ENCODE results near the gene DNAJC7. TPM values are rescaled to one million over a fixed set of nuclear protein-coding genes. Genes with fewer than 3 reads are reported as not detected.

DNAJC7 gene
- total and polyA plus RNA-seq, 12 donors = 44.4 to 148 (median 81.1) TPM

GRCh38 chr17:41982026-41982760 lies 35.0 kb downstream of the DNAJC7 start:
- H3K36me3 ChIP-seq (replicated peaks in 1 of 2) = peaks cover 0 to 80% of the 10 kb centered on the region in 2 donors
- TF ChIP-seq, protein P1, sequence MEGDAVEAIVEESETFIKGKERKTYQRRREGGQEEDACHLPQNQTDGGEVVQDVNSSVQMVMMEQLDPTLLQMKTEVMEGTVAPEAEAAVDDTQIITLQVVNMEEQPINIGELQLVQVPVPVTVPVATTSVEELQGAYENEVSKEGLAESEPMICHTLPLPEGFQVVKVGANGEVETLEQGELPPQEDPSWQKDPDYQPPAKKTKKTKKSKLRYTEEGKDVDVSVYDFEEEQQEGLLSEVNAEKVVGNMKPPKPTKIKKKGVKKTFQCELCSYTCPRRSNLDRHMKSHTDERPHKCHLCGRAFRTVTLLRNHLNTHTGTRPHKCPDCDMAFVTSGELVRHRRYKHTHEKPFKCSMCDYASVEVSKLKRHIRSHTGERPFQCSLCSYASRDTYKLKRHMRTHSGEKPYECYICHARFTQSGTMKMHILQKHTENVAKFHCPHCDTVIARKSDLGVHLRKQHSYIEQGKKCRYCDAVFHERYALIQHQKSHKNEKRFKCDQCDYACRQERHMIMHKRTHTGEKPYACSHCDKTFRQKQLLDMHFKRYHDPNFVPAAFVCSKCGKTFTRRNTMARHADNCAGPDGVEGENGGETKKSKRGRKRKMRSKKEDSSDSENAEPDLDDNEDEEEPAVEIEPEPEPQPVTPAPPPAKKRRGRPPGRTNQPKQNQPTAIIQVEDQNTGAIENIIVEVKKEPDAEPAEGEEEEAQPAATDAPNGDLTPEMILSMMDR (IDR thresholded peaks at IDR 0.05) = no peak
- TF ChIP-seq POLR2A (IDR thresholded peaks at IDR 0.05) = no peak
- no peaks in the 10 kb centered on the region for H3K4me1 ChIP-seq (replicated peaks in 1 of 2)
- peak in 6 of 7 donors; percentile 61 to 78 (median 72) for DNase-seq
- H3K4me3 ChIP-seq = no peak overlapping the region
- no peaks in the 10 kb centered on the region for H3K27me3 ChIP-seq
- H3K27ac ChIP-seq = peak overlapping the region in 4 of 5 donors; percentile 63 to 73 (median 67)
- intact Hi-C loops (cut with DNase I) = no loop called here
- no peaks in the 10 kb centered on the region for H3K9me3 ChIP-seq (replicated peaks in 1 of 3)
- WGBS, 4 donors = 53 to 67% (median 60%) methylated on average over 14 of the region's 14 CpGs

- no peak for TF ChIP-seq POLR2A (IDR thresholded peaks at IDR 0.05)
- TF ChIP-seq, protein P1 (IDR thresholded peaks at IDR 0.05) = no peak
- Histone ChIP-seq H3K36me3 (replicated peaks in 1 of 2) (peaks cover 0 to 83% of the 10 kb centered on the region in 2 donors), H3K4me1 (replicated peaks in 1 of 2) (peaks cover 8 to 34% of the 10 kb centered on the region in 2 donors), H3K4me3 (no peak overlapping the region), H3K27me3 (no peaks in the 10 kb centered on the region), H3K27ac (peak overlapping the region in 1 of 5 donors; percentile 10), H3K9me3 (replicated peaks in 1 of 3) (no peaks in the 10 kb centered on the region)
- 81 to 90% (median 88%) methylated on average over 4 of the region's 4 CpGs for WGBS, 4 donors
- intact Hi-C loops (cut with DNase I) = no loop called here
- no peak for DNase-seq
These were observed 39.2 kb downstream of the DNAJC7 start for GRCh38 chr17:41977991-41978390.

DNA sequence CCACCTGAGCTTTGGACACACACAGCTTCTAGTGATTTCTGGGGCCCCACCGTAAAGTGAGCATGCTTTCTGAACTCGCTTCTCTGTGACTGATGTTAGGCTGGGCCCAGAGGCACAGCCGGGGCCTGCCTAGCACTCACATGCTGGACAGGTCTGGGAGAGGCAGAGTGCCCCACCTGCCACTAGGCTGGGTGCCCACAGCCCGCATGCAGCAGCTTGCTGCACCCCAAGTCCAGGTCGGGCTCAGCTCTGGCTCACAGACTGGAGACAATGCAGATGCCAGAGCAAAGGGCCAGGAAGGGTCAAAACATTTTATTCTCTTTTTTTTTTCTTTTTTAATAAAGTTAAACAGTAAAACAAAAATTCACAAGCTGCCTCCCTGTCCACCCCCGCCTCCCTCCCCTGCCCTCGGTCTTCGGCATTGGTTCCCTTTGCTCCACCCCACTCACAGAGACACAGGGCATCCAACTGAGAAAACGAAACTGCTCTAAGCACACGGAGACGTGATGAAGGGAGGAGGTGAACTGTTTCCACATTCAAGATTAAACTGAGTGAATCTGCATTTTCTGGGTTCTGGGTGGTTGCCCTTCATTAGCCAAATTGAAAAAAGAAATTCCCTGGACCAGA lies 41.0 kb downstream of the DNAJC7 start:
- Histone ChIP-seq H3K9me3 (replicated peaks in 1 of 3) (no peaks in the 10 kb centered on the region), H3K4me1 (replicated peaks in 1 of 2) (peaks cover 11 to 44% of the 10 kb centered on the region in 2 donors), H3K27ac (peak overlapping the region; percentile 8 to 80 (median 48)), H3K36me3 (replicated peaks in 1 of 2) (peaks cover 0 to 91% of the 10 kb centered on the region in 2 donors), H3K27me3 (no peaks in the 10 kb centered on the region), H3K4me3 (no peak overlapping the region)
- intact Hi-C loops (cut with DNase I) = no loop called here
- peak in 5 of 7 donors; percentile 36 to 68 (median 55) for DNase-seq
- WGBS, 4 donors = 49 to 67% (median 53%) methylated on average over 10 to 11 of the region's 11 CpGs
- TF ChIP-seq POLR2A (IDR thresholded peaks at IDR 0.05) = peak in 1 of 2 donors; percentile 38
- TF ChIP-seq, protein P1 (IDR thresholded peaks at IDR 0.05) = no peak

Measured in adrenal gland (tissue), 12 donors.